Smooth muscle cell (in vitro differentiated cells): ENCODE measurements around the gene SOX6. TPM values are rescaled to one million over a fixed set of nuclear protein-coding genes. Genes with fewer than 3 reads are reported as not detected.

Experiments used
- DNase-seq: peaks from one replicate; lab custom pipeline; 2025; ENCODE audit not compliant: unreplicated experiment; lab: John Stamatoyannopoulos, UW
- H2AFZ ChIP-seq: fragments of 200-600 bp; sonication (generic); 2 replicates; pipeline ENCODE4 v1.6.0; 2016; ENCODE audit warnings: antibody characterized with exemption, low read depth, mild to moderate bottlenecking
- H3F3A ChIP-seq: fragments of 200-600 bp; sonication (generic); 2 replicates; pipeline ENCODE4 v1.6.0; 2017; ENCODE audit warnings: antibody characterized with exemption, low read depth
- H3K27ac ChIP-seq: fragments of 200-600 bp; sonication (generic); 2 replicates; pipeline ENCODE4 v1.5.1; 2016; ENCODE audit warnings: low read depth, mild to moderate bottlenecking
- H3K27me3 ChIP-seq: fragments of 200-600 bp; sonication (generic); 2 replicates; pipeline ENCODE4 v1.6.1; 2016; ENCODE audit warnings: low read depth, mild to moderate bottlenecking
- H3K36me3 ChIP-seq: fragments of 200-600 bp; sonication (generic); 2 replicates; pipeline ENCODE4 v1.5.1; 2016; ENCODE audit warnings: low read depth
- H3K4me1 ChIP-seq: fragments of 200-600 bp; sonication (generic); 2 replicates; pipeline ENCODE4 v1.5.1; 2016; ENCODE audit warnings: low read depth
- H3K4me2 ChIP-seq: fragments of 200-600 bp; sonication (generic); 2 replicates; pipeline ENCODE4 v1.6.0; 2016; ENCODE audit warnings: mild to moderate bottlenecking
- H3K4me3 ChIP-seq: fragments of 200-600 bp; sonication (generic); 2 replicates; pipeline ENCODE4 v1.5.1; 2016; ENCODE audit warnings: mild to moderate bottlenecking
- H3K79me2 ChIP-seq: fragments of 200-600 bp; sonication (generic); 2 replicates; pipeline ENCODE4 v1.6.0; 2016; ENCODE audit warnings: low read depth, mild to moderate bottlenecking
- H3K9ac ChIP-seq: fragments of 200-600 bp; sonication (generic); 2 replicates; pipeline ENCODE4 v1.6.0; 2016; ENCODE audit warnings: low read depth
- H3K9me3 ChIP-seq: fragments of 200-600 bp; sonication (generic); replicated peaks from 2 replicates; pipeline ENCODE4 v1.5.1; 2016; ENCODE audit warnings: low read depth
- H4K20me1 ChIP-seq: fragments of 200-600 bp; sonication (generic); 2 replicates; pipeline ENCODE4 v1.6.0; 2016; ENCODE audit warnings: low read depth
- WGBS: methylation state at CpG from one replicate; pipeline ENCODE4 v1.1.7; 2016; ENCODE audit warnings: low lambda C conversion rate; 5-methylcytosine and 5-hydroxymethylcytosine counted together
- polyA plus RNA-seq: library from polyadenylated mRNA; unstranded; fragments of >200 nt; fragmentation: Nextera tagmentation; extraction: Ambion mirVana; gene quantifications from 2 replicates; pipeline ENCODE4 v1.2.1, GENCODE V29; 2016
- total RNA-seq: library from RNA; depleted of rRNA; stranded (reverse); fragments of >200 nt; gene quantifications from 2 replicates; pipeline ENCODE4 v1.2.3, GENCODE V29; 2014
- TF ChIP-seq, protein P1 (sequence below): fragments of 200-600 bp; sonication (generic); IDR thresholded peaks from 2 replicates; pipeline ENCODE4 v1.5.1; 2017; ENCODE audit warnings: borderline replicate concordance, mild to moderate bottlenecking, antibody characterized with exemption; ENCODE audit not compliant: insufficient read depth, poor library complexity, severe bottlenecking

SOX6 gene
- total and polyA plus RNA-seq, 2 experiments from 2014 or later = 11.2 to 27.6 TPM

DNA sequence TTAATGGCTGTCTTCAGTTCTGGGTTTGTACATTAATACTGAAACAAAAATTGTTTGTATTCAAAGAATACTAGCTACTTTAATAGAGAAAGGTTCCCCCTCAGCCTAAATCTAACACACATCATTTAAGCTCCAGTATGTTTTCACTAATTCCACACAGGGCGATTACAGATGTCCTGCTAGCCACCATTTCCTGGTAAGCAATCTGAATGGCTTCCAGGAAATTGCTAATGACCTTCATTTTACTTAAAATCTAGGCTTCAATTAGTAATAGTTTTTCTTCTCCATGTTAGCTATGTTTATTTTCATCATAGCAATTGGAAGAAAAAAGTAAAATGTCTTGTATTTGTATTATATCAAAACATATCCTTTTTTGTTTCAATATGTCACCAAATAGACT, 132.8 kb downstream of the SOX6 start:
- no peak for DNase-seq
- H3K79me2 ChIP-seq = no peaks in the 10 kb centered on the region
- H3K9ac ChIP-seq = no peak overlapping the region
- no peak overlapping the region for H3K27ac ChIP-seq
- no peaks in the 10 kb centered on the region for H3K27me3 ChIP-seq
- H4K20me1 ChIP-seq = no peaks in the 10 kb centered on the region
- no peak overlapping the region for H3K4me3 ChIP-seq
- TF ChIP-seq, protein P1, sequence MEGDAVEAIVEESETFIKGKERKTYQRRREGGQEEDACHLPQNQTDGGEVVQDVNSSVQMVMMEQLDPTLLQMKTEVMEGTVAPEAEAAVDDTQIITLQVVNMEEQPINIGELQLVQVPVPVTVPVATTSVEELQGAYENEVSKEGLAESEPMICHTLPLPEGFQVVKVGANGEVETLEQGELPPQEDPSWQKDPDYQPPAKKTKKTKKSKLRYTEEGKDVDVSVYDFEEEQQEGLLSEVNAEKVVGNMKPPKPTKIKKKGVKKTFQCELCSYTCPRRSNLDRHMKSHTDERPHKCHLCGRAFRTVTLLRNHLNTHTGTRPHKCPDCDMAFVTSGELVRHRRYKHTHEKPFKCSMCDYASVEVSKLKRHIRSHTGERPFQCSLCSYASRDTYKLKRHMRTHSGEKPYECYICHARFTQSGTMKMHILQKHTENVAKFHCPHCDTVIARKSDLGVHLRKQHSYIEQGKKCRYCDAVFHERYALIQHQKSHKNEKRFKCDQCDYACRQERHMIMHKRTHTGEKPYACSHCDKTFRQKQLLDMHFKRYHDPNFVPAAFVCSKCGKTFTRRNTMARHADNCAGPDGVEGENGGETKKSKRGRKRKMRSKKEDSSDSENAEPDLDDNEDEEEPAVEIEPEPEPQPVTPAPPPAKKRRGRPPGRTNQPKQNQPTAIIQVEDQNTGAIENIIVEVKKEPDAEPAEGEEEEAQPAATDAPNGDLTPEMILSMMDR = no peak
- H3F3A ChIP-seq = no peaks in the 10 kb centered on the region
- H3K4me1 ChIP-seq = no peaks in the 10 kb centered on the region
- H3K9me3 ChIP-seq = no peaks in the 10 kb centered on the region
- no peak overlapping the region for H3K4me2 ChIP-seq
- no peak overlapping the region for H2AFZ ChIP-seq
- WGBS = 75% methylated on average over 1 of the region's 1 CpG
- no peaks in the 10 kb centered on the region for H3K36me3 ChIP-seq

DNA sequence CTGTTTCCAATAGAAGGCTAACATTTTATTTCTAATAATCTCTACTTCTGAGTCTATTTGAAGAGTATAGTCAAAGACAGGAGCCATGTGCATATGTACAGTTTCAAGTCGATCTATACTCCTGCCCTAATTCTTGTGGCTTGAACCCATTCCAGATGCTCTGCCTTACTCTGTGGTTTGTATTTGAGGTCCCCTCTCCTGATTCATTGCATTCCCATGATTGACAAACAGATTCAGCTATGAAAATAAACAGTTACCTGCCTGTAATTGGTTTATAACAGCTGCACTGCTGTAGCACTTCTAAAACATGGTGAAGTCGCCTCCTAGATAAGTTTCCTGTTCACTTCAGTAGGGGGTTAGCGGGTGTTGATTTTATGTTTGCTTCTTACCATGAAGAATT, 138.7 kb downstream of the SOX6 start:
- Histone ChIP-seq H3K4me1 (no peaks in the 10 kb centered on the region), H3K27ac (no peak overlapping the region), H3F3A (no peaks in the 10 kb centered on the region), H3K36me3 (no peaks in the 10 kb centered on the region), H3K4me2 (no peak overlapping the region), H3K9ac (no peak overlapping the region), H3K4me3 (no peak overlapping the region), H4K20me1 (no peaks in the 10 kb centered on the region), H3K9me3 (no peaks in the 10 kb centered on the region), H3K27me3 (no peaks in the 10 kb centered on the region), H3K79me2 (no peaks in the 10 kb centered on the region), H2AFZ (no peak overlapping the region)
- DNase-seq = no peak
- TF ChIP-seq, protein P1 = no peak
- WGBS = 93% methylated on average over 3 of the region's 3 CpGs

- H3K4me3 ChIP-seq = no peak overlapping the region
- TF ChIP-seq, protein P1 = no peak
These were observed 139.5 kb downstream of the SOX6 start for GRCh38 chr11:16216831-16217230.

GRCh38 chr11:16215352-16215751, 141.0 kb downstream of the SOX6 start:
- Histone ChIP-seq H3K27me3 (no peaks in the 10 kb centered on the region), H3K4me3 (no peak overlapping the region), H3K4me2 (no peak overlapping the region), H3K79me2 (no peaks in the 10 kb centered on the region), H3K4me1 (peaks cover 5% of the 10 kb centered on the region), H3K9me3 (no peaks in the 10 kb centered on the region), H3K9ac (no peak overlapping the region), H2AFZ (no peak overlapping the region), H4K20me1 (no peaks in the 10 kb centered on the region), H3K36me3 (no peaks in the 10 kb centered on the region), H3F3A (no peaks in the 10 kb centered on the region), H3K27ac (no peak overlapping the region)
- TF ChIP-seq, protein P1 = no peak
- WGBS = 93% methylated on average over 1 of the region's 1 CpG
- DNase-seq = no peak

More at GRCh38 chr11:16216831-16217230, 139.5 kb downstream of the SOX6 start:
- no peak for DNase-seq
- no peaks in the 10 kb centered on the region for H3F3A ChIP-seq
- H3K4me1 ChIP-seq = peaks cover 2% of the 10 kb centered on the region
- no peak overlapping the region for H2AFZ ChIP-seq
- H4K20me1 ChIP-seq = no peaks in the 10 kb centered on the region
- WGBS = 66% methylated on average over 3 of the region's 3 CpGs
- H3K27me3 ChIP-seq = no peaks in the 10 kb centered on the region
- no peak overlapping the region for H3K9ac ChIP-seq
- no peaks in the 10 kb centered on the region for H3K79me2 ChIP-seq
- H3K36me3 ChIP-seq = no peaks in the 10 kb centered on the region
- no peaks in the 10 kb centered on the region for H3K9me3 ChIP-seq
- H3K4me2 ChIP-seq = no peak overlapping the region
- H3K27ac ChIP-seq = no peak overlapping the region
